NCI-H526 (cell line): Measurements from ENCODE around the gene TCF4.

Source experiments
- DNase-seq, 2 experiments: peaks; one replicate each; lab custom pipeline; 2025; lab: John Stamatoyannopoulos, UW

TCF4 gene

GRCh38 chr18:55588111-55588869 is at the start of gene TCF4:
TSS of gene TCF4 (minus strand) at chr18:55588192. CDS start at chr18:55587116, 1,076 bp downstream.
- DNase-seq: peak; percentile 62 to 84

GRCh38 chr18:55637204-55637603 is 49.2 kb upstream of the TCF4 start:
- DNase-seq: no peak

- no peak for DNase-seq
Observed at GRCh38 chr18:55635439-55635838, 47.4 kb upstream of the TCF4 start.

GRCh38 chr18:55634545-55634944 is 46.6 kb upstream of the TCF4 start:
- no peak for DNase-seq

- DNase-seq: no peak
Observed at GRCh38 chr18:55633032-55633431, 45.0 kb upstream of the TCF4 start.

GRCh38 chr18:55629133-55629532 is 41.1 kb upstream of the TCF4 start:
- DNase-seq: no peak

- no peak for DNase-seq
Observed at GRCh38 chr18:55627007-55627406, 39.0 kb upstream of the TCF4 start.

GRCh38 chr18:55625901-55626300 is 37.9 kb upstream of the TCF4 start:
- no peak for DNase-seq

- DNase-seq: no peak
Observed at GRCh38 chr18:55623626-55624025, 35.6 kb upstream of the TCF4 start.

GRCh38 chr18:55610506-55610905 is 22.5 kb upstream of the TCF4 start:
- DNase-seq: no peak

- DNase-seq: no peak
Observed at GRCh38 chr18:55609160-55609825, 21.3 kb upstream of the TCF4 start.

GRCh38 chr18:55608497-55608896 is 20.5 kb upstream of the TCF4 start:
- DNase-seq: no peak

GRCh38 chr18:55607773-55608172 is 19.8 kb upstream of the TCF4 start:
- peak in 1 of 2 experiments; percentile 1 for DNase-seq

GRCh38 chr18:55605733-55606338 is 17.8 kb upstream of the TCF4 start:
- no peak for DNase-seq

GRCh38 chr18:55603775-55604174 is 15.8 kb upstream of the TCF4 start:
- no peak for DNase-seq

GRCh38 chr18:55593888-55594287 is 5.9 kb upstream of the TCF4 start:
- no peak for DNase-seq

- DNase-seq: no peak
Observed at GRCh38 chr18:55592572-55592971, 4.6 kb upstream of the TCF4 start.

GRCh38 chr18:55592106-55592505 is 4.1 kb upstream of the TCF4 start:
- no peak for DNase-seq

- DNase-seq: peak; percentile 94 to 98
Observed at GRCh38 chr18:55589625-55590291, 1.8 kb upstream of the TCF4 start.

GRCh38 chr18:55588870-55589595 is 1.0 kb upstream of the TCF4 start:
- DNase-seq: peak; percentile 44 to 67

GRCh38 chr18:55587418-55588110 is 428 bp downstream of the TCF4 start:
- peak; percentile 44 to 83 for DNase-seq
